ENCODE results near the gene TMEM200A.

DNA sequence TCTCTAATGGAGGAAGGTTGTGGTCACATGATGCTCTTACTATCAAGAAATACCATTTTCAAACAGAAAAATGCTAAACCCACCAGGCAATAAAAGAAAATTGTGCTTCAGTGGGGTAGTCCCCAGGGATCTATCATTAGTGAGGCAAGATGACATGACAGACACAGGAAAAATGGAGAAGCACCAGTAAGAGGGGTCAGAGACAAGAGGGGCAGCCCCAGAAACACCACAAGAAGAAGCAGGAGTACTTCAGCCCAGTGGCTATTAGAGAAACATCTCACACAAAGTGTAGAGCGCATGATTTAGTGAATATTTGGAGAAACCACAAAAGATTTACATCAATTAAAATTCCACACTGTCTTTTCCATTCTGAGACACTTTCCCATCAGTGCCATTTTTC lies 10.2 kb upstream of the TMEM200A start:
- TF ChIP-seq, protein P1, sequence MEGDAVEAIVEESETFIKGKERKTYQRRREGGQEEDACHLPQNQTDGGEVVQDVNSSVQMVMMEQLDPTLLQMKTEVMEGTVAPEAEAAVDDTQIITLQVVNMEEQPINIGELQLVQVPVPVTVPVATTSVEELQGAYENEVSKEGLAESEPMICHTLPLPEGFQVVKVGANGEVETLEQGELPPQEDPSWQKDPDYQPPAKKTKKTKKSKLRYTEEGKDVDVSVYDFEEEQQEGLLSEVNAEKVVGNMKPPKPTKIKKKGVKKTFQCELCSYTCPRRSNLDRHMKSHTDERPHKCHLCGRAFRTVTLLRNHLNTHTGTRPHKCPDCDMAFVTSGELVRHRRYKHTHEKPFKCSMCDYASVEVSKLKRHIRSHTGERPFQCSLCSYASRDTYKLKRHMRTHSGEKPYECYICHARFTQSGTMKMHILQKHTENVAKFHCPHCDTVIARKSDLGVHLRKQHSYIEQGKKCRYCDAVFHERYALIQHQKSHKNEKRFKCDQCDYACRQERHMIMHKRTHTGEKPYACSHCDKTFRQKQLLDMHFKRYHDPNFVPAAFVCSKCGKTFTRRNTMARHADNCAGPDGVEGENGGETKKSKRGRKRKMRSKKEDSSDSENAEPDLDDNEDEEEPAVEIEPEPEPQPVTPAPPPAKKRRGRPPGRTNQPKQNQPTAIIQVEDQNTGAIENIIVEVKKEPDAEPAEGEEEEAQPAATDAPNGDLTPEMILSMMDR (conservative IDR thresholded peaks at IDR 0.05; ENCODE audit: low read depth, low read length) = no peak
- no peak for TF ChIP-seq EZH2phosphoT487 (IDR thresholded peaks at IDR 0.05; ENCODE audit: borderline replicate concordance, low read length)
